ENCODE data around the gene POFUT1. TPM values are rescaled to one million over a fixed set of nuclear protein-coding genes. Genes with fewer than 3 reads are reported as not detected.
"Not testable (repeated sequence)": the region's sequence is repeated elsewhere in the genome, so short reads cannot be mapped to it uniquely, and the experiment has no call there.

POFUT1 gene
- total RNA-seq, 2 experiments from 2014 or later, result 21.5 to 23.2 TPM

DNA sequence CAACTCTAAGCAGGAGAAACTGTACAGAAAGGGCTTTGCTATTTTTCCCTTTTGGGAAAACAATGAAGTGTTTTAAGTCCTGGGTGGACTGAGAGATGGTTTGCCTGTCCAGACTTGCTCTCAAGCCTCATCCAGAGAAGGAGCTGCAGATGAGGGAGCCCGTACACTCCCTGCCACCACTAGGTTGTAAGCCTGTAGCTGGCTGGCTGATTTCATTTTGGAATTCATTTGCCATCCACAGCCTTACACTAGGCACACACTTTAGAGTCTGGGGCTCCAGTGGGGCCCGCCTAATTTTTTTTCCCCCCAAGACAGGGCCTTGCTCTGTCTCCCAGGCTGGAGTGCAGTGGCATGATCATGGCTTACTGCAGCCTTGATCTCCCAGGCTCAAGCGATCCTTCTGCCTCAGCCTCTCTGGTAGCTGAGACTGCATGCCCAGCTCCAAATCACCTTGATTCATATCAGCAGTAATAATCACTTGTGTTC, 28.4 kb downstream of the POFUT1 start:
- peaks cover 40% of the 10 kb centered on the region for H3K4me1 Mint-ChIP-seq
- POLR2A ChIA-PET, result no interaction called here
- CTCF ChIA-PET, result interaction anchor here (0.6 kb wide), 1 partner anchor 214 kb away, joined by 4 read pairs; no protein-coding TSS in a partner anchor
- no peak for DNase-seq
- peak overlapping the region; percentile 58 for H3K27ac Mint-ChIP-seq
- peaks cover 53% of the 10 kb centered on the region for H3K36me3 Mint-ChIP-seq (ENCODE audit: low read depth)
- H3K4me3 Mint-ChIP-seq, result no peak overlapping the region
- no peaks in the 10 kb centered on the region for H3K27me3 Mint-ChIP-seq
- no peaks in the 10 kb centered on the region for H3K9me3 Mint-ChIP-seq

- H3K36me3 Mint-ChIP-seq (ENCODE audit: low read depth), result peaks cover 45% of the 10 kb centered on the region
- no peak overlapping the region for H3K27ac Mint-ChIP-seq
- H3K27me3 Mint-ChIP-seq, result no peaks in the 10 kb centered on the region
- CTCF ChIA-PET, result no interaction called here
- no peaks in the 10 kb centered on the region for H3K9me3 Mint-ChIP-seq
- H3K4me1 Mint-ChIP-seq, result peaks cover 32% of the 10 kb centered on the region
- H3K4me3 Mint-ChIP-seq, result no peak overlapping the region
- POLR2A ChIA-PET, result no interaction called here
- DNase-seq, result no peak
These were observed 29.1 kb downstream of the POFUT1 start for GRCh38 chr20:32236819-32237218.

- ChIA-PET POLR2A (no interaction called here), CTCF (no interaction called here)
- peaks cover 42% of the 10 kb centered on the region for H3K36me3 Mint-ChIP-seq (ENCODE audit: low read depth)
- no peak overlapping the region for H3K27ac Mint-ChIP-seq
- H3K27me3 Mint-ChIP-seq, result no peaks in the 10 kb centered on the region
- peaks cover 26% of the 10 kb centered on the region for H3K4me1 Mint-ChIP-seq
- no peak for DNase-seq
- H3K4me3 Mint-ChIP-seq, result no peak overlapping the region
- H3K9me3 Mint-ChIP-seq, result no peaks in the 10 kb centered on the region
These were observed 29.7 kb downstream of the POFUT1 start for GRCh38 chr20:32237419-32237818.

- no peaks in the 10 kb centered on the region for H3K27me3 Mint-ChIP-seq
- CTCF ChIA-PET, result no interaction called here
- no peak for DNase-seq
- peaks cover 14% of the 10 kb centered on the region for H3K4me1 Mint-ChIP-seq
- H3K9me3 Mint-ChIP-seq, result no peaks in the 10 kb centered on the region
- no peak overlapping the region for H3K4me3 Mint-ChIP-seq
- H3K36me3 Mint-ChIP-seq (ENCODE audit: low read depth), result peaks cover 30% of the 10 kb centered on the region
- H3K27ac Mint-ChIP-seq, result no peak overlapping the region
- POLR2A ChIA-PET, result interaction anchor here (1.1 kb wide), 1 partner anchor 17 kb away, joined by 3 read pairs; no protein-coding TSS in a partner anchor
These were observed 31.1 kb downstream of the POFUT1 start for GRCh38 chr20:32238483-32239425.

- H3K27ac Mint-ChIP-seq, result no peak overlapping the region
- ChIA-PET POLR2A (interaction anchor here (1.1 kb wide), 1 partner anchor 16 kb away, joined by 3 read pairs; no protein-coding TSS in a partner anchor), CTCF (interaction anchor here (0.6 kb wide), 1 partner anchor 682 kb away, joined by 5 read pairs; no protein-coding TSS in a partner anchor)
These were observed 32.5 kb downstream of the POFUT1 start for GRCh38 chr20:32240205-32240604.

DNA sequence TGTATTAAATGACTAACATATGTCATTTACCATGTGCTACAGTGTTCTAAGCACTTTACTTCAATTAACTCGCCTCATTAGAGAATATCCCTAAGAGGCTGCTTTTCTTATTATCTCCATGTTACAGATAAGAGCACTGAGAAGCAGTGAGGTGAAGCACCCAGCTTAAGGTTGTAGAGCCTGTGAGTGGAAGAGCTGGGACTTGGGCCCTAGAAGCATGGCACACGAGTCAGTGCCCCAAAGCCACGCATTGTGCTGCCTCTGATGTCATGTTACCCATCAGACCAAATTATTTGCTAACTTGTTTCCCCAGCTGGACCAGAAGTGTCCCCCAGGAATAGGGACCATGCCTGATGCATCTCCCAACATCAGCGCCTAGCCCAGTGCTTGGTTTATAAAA, 34.1 kb downstream of the POFUT1 start:
- ChIA-PET POLR2A (no interaction called here), CTCF (no interaction called here)
- Mint-ChIP-seq H3K27me3 (no peaks in the 10 kb centered on the region), H3K27ac (no peak overlapping the region), H3K4me3 (no peak overlapping the region), H3K9me3 (no peaks in the 10 kb centered on the region), H3K4me1 (peaks cover 5% of the 10 kb centered on the region), H3K36me3 (ENCODE audit: low read depth) (peaks cover 6% of the 10 kb centered on the region)
- DNase-seq, result no peak

More at GRCh38 chr20:32240205-32240604, 32.5 kb downstream of the POFUT1 start:
- Mint-ChIP-seq H3K27me3 (no peaks in the 10 kb centered on the region), H3K4me1 (peaks cover 8% of the 10 kb centered on the region), H3K4me3 (no peak overlapping the region), H3K9me3 (no peaks in the 10 kb centered on the region), H3K36me3 (ENCODE audit: low read depth) (peaks cover 17% of the 10 kb centered on the region)
- DNase-seq, result no peak

- POLR2A ChIA-PET, result no interaction called here
- CTCF ChIA-PET, result no interaction called here
These were observed 36.6 kb downstream of the POFUT1 start for GRCh38 chr20:32244150-32244823.

DNA sequence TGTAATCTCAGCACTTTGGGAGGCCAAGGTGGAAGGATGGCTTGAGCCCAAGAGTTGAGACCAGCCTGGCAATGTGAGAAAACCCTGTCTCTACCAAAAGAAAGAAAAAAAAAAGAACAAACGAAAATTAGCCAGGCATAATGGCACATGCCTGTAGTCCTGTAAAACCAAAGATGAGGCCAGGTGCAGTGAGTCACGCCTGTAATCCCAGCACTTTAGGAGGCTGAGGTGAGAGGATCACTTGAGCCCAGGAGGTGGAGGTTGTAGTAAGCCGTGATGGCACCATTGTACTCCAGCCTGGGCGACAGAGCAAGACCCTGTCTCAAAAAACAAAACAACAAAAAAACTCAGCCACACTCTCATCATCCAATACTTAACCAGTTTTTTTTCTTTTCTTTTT, 37.3 kb downstream of the POFUT1 start:
- H3K4me3 Mint-ChIP-seq, result no peak overlapping the region
- no peaks in the 10 kb centered on the region for H3K9me3 Mint-ChIP-seq
- H3K27me3 Mint-ChIP-seq, result no peaks in the 10 kb centered on the region
- no peak overlapping the region for H3K27ac Mint-ChIP-seq
- peaks cover 14% of the 10 kb centered on the region for H3K4me1 Mint-ChIP-seq
- no peaks in the 10 kb centered on the region for H3K36me3 Mint-ChIP-seq (ENCODE audit: low read depth)
- no peak for DNase-seq
- CTCF ChIA-PET, result no interaction called here
- POLR2A ChIA-PET, result no interaction called here

More at GRCh38 chr20:32244150-32244823, 36.6 kb downstream of the POFUT1 start:
- no peaks in the 10 kb centered on the region for H3K36me3 Mint-ChIP-seq (ENCODE audit: low read depth)
- no peak for DNase-seq
- no peak overlapping the region for H3K4me3 Mint-ChIP-seq
- no peaks in the 10 kb centered on the region for H3K9me3 Mint-ChIP-seq
- H3K27ac Mint-ChIP-seq, result no peak overlapping the region
- H3K27me3 Mint-ChIP-seq, result no peaks in the 10 kb centered on the region
- peaks cover 9% of the 10 kb centered on the region for H3K4me1 Mint-ChIP-seq

GRCh38 chr20:32246208-32246607, 38.5 kb downstream of the POFUT1 start:
- H3K4me3 Mint-ChIP-seq; H3K27me3 Mint-ChIP-seq; H3K9me3 Mint-ChIP-seq; H3K36me3 Mint-ChIP-seq (ENCODE audit: low read depth); POLR2A ChIA-PET; CTCF ChIA-PET; H3K27ac Mint-ChIP-seq; DNase-seq: not testable (repeated sequence)
- H3K4me1 Mint-ChIP-seq, result peaks cover 13% of the 10 kb centered on the region

- Mint-ChIP-seq H3K9me3 (no peaks in the 10 kb centered on the region), H3K27me3 (no peaks in the 10 kb centered on the region), H3K4me1 (peaks cover 25% of the 10 kb centered on the region), H3K27ac (no peak overlapping the region), H3K4me3 (no peak overlapping the region), H3K36me3 (ENCODE audit: low read depth) (no peaks in the 10 kb centered on the region)
- ChIA-PET CTCF (no interaction called here), POLR2A (no interaction called here)
- DNase-seq, result no peak
These were observed 40.4 kb downstream of the POFUT1 start for GRCh38 chr20:32248043-32248442.

GRCh38 chr20:32249030-32249738, 41.5 kb downstream of the POFUT1 start:
- CTCF ChIA-PET, result interaction anchor here (0.7 kb wide), 1 partner anchor 28 kb away, joined by 3 read pairs; the partner anchor contains the start of gene KIF3B
- POLR2A ChIA-PET, result no interaction called here
- H3K4me1 Mint-ChIP-seq, result peaks cover 28% of the 10 kb centered on the region

DNA sequence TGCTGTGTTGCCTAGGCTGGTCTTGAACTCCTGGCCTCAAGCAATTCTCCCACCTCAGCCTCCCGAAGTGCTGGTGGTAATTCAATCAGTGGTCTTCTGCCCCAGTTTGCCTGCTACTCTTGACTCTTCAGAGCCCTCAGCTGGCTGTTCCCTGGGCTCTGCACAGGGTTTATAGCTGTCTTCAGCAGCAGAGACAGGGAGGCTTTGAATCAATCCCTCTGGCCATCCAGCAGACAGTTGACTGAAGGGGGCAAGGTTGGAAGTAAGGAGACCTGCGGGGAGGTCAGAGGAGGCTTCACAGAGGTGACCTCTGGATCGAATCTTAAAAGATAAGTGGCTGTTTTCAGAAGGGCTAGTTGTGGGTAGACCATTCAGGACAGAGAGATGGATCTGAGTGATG, 43.8 kb downstream of the POFUT1 start:
- Mint-ChIP-seq H3K36me3 (ENCODE audit: low read depth) (no peaks in the 10 kb centered on the region), H3K4me3 (no peak overlapping the region), H3K27me3 (no peaks in the 10 kb centered on the region), H3K9me3 (no peaks in the 10 kb centered on the region), H3K27ac (peak overlapping the region; percentile 1), H3K4me1 (peaks cover 32% of the 10 kb centered on the region)
- no peak for DNase-seq
- POLR2A ChIA-PET, result no interaction called here
- CTCF ChIA-PET, result interaction anchor here (0.8 kb wide), 1 partner anchor 9 kb away, joined by 3 read pairs; no protein-coding TSS in a partner anchor

More at GRCh38 chr20:32249030-32249738, 41.5 kb downstream of the POFUT1 start:
- peak overlapping the region; percentile 55 for H3K27ac Mint-ChIP-seq
- peak overlapping the region; percentile 9 for H3K4me3 Mint-ChIP-seq
- DNase-seq, result peak; percentile 43
- no peaks in the 10 kb centered on the region for H3K27me3 Mint-ChIP-seq
- H3K9me3 Mint-ChIP-seq, result no peaks in the 10 kb centered on the region
- H3K36me3 Mint-ChIP-seq (ENCODE audit: low read depth), result no peaks in the 10 kb centered on the region

DNA sequence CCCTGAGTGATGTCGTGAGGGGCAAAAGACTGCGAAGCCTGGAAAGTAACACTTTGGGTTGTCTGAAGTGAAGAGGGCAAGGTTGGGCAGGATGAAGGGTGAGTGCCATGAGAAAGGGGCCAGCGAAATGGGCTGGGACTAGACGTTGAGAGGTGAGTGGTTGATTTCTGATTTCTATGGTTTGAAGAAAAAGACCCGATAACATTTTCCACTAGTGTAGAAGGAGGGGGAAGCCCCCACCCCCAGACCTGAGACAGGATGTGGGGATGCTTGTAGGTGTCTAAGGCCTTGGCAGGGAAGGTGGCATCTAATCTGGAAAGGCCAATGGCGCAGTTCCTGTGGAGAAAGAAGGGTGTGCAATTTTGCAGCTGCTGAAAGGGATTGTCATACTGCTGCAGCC, 44.5 kb downstream of the POFUT1 start:
- CTCF ChIA-PET, result no interaction called here

More for the DNA sequence above, 44.5 kb downstream of the POFUT1 start:
- no peaks in the 10 kb centered on the region for H3K36me3 Mint-ChIP-seq (ENCODE audit: low read depth)
- no peaks in the 10 kb centered on the region for H3K9me3 Mint-ChIP-seq
- no peak overlapping the region for H3K4me3 Mint-ChIP-seq
- H3K27ac Mint-ChIP-seq, result peak overlapping the region; percentile 58
- peaks cover 35% of the 10 kb centered on the region for H3K4me1 Mint-ChIP-seq
- POLR2A ChIA-PET, result no interaction called here
- H3K27me3 Mint-ChIP-seq, result no peaks in the 10 kb centered on the region
- peak; percentile 48 for DNase-seq

Data from activated CD4-positive, alpha-beta memory T cell treated with anti-CD3 and anti-CD28 coated beads, Interleukin-2, amount 10 ng/mL, durations not matched to agents 7 days and 5 days (primary cell).